COLO668 (cell line): Measurements from ENCODE around the gene MSI2.

Experiments
- DNase-seq: peaks from one replicate; lab custom pipeline; 2025; ENCODE audit not compliant: unreplicated experiment; lab: John Stamatoyannopoulos, UW

Gene MSI2

DNA sequence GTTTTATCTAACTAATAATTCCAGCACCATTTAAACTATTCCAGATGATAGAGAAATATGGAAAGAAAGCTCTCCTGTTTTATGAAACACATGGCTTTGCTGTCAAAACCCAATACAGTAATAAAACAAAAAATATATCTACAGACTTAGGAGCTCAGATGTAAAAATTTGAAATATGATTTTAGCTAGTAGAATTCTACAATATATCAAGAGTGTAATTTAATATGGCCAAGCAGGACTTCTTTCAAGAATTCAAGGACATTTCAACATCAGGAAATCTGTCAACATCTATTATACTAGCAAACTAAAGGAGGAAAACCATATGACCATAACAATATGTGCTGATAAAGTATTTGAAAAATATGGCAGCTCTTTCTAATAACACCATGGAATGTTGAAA is 431.3 kb downstream of the MSI2 start:
- DNase-seq, result no peak

DNA sequence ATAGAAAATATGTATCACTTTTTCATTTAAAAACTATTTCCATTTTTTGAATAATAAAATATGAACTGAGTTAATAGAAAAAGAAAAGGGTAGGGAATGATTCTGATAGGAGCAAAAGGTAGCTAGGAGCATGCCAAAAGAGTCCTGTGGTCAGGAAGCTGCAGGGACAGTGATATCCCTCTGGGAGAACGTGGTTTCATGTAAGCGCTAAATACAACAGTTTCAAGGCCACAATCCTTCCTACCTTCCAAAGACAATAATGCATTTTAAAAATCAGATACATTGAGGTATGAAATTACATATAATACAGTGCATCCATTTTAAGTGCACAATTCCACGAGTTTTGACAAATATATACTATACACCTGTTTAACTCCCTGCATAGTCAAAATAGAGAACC is 432.9 kb downstream of the MSI2 start:
- no peak for DNase-seq

DNA sequence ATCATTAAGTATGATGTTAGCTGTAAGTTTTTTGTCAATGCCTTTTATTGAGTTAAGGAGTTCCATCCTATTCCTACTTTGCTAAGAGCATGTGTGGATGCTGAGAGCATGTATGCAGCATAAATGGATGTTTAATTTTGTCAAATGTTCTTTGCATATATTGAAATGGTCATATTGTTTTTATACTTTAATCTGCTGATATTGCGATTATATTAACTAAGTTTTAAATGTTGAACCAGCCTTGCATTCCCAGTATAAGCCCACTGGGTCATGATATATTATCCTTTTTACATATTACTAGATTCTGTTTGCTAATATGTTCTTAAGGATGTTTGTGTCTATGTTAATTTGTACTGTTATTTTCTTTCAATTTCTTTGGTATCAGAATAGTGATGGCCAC is 435.6 kb downstream of the MSI2 start:
- DNase-seq, result no peak

DNA sequence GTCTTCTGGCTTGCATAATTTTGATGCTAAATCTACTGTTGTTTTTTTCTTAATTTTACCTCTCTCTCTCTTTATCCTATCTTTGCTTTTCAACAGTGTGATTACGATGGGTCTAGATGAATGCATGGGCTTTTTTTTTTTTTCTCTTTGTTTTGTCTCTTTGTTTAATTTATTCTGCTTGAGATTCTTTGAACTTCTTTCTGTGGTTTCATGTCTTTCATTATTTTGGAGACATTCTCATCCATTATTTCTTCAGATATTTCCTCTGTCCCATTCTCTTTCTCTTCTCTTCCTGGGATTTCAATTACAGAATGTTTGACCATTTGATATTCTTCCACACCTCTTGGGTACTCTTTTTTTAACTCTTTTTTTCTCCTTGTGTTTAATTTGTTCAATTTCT is 436.4 kb downstream of the MSI2 start:
- no peak for DNase-seq

DNA sequence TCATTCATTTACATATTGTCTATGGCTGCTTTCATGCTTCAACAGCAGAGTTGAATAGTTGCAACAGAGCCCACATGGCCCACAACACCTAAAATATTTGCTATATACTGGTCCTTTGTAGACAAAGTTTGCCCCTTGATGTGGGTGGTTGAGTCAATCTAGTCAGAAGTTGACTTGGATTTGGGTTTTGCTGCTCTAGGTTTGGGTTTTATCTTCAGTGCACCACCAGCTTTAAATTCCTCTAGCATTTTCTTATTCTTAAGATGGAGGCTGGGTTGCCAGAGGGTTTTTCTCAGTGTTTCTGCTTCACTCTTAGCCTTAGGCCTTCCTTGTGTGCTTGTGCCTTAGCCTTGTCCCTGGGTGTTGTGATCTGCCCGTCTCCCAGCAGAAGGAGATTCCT is 437.7 kb downstream of the MSI2 start:
- DNase-seq, result no peak

DNA sequence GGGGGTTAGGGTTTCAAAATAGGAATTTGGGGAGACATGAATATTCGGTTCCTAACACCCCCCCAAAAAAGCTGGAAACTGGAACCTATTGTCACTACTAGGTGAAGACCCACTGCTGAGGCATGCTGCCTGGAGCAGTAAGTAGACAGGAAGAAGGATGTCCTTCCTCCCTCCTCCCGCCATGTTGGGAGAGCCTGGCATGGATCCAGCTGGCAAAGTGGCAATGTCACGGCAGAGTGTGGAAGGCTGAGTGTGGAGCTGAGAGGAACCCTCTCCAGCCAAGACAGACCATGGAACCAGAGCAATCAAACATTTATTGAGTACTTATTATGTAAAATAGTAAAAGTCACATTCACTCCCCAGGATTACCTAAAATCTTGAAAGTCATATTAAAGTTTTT is 439.7 kb downstream of the MSI2 start:
- no peak for DNase-seq

DNA sequence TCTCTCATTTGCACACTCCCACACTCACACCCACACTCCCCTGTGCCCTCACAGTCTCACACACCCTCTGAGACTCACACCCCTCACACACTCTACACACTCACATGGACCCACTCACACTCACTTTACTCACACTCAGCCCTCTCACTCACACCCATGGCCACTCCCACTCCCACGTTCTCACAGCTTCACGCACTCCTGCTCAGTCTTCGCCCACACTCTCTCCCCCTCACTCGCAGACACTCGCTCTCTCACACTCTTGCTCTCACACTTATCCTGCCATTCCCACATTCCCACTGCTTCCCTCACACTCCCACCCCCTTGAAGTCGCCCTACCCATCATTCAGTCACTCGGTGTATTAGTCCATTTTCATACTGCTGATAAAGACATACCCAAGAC is 440.9 kb downstream of the MSI2 start:
- no peak for DNase-seq

DNA sequence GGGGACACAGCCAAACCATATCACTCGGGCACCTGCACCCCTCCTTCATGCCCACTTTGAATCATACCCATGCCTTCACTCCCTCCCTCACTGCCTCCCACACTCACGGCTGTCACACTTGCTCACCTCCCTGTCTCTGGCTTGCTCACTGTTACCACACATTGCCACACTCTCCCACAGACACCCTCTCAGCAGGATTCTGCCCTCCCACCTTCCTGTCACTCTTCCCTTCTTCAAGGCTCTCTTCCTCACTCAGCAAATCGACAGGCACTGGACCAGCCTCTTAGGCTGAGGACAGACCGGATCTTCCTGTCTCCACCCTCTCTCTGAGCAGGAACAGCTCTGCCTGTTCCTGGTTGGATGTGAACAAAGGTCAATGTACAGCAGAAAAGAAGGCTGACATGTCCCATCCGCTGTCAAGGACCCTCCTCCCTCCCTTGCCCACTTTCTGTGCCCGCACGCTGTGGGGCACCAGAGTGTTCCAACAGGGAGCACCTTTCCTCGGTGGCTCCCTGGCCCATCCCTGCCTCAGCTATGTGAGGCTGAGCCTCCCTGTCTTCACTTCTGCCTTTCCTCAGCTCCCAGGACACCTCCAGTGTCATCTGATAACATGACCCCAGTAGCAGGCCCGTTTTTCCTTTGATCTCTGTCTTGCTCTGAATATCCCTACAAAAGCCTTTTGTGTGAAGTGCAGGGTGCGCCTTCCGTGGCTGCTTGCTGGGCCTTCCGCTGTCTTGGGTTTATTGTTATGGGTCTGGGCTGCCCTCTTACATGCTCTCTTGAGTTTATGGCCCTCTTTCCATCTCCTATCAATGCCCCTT is 441.8 kb downstream of the MSI2 start:
- no peak for DNase-seq

DNA sequence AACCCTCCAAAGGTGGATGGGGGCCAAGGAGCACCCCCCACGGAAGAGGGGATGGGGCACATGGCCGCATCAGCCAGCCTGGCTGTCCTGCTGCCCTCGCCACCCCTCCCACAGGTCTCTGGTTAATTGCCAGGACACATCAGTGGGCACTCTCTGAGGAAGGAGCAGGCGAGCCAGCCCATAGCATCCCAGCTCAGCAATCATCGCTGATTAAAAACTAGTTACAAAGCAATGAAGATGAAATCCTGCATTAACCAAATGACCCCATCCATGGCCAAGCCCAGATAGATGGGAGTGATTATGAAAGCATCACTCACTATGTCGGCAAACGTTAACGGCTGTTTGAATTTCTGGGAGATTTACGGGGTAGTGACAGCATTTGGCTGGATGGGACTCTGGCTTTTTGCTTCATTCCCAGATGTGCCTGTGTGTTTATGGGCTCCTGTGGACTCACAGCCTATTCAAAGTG is 443.5 kb downstream of the MSI2 start:
- DNase-seq, result no peak

DNA sequence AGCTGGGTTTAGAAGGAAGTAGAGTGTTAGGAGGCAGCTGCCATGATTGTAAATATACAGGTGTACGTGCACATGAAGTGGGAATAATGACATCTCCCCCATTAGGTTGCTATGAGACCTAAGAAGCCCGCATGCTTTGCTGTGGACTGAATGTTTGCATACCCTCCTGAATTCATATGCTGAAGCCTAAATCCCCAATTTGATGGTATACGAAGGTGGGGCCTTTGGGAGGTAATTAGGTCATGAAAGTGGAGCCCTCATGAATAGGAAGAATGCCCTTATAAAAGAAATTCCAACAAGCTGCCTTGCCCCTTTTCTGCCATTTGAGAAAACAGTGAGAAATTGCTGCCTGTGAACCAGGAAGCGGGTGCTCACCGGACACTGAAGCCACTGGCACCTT is 444.8 kb downstream of the MSI2 start:
- DNase-seq, result no peak

DNA sequence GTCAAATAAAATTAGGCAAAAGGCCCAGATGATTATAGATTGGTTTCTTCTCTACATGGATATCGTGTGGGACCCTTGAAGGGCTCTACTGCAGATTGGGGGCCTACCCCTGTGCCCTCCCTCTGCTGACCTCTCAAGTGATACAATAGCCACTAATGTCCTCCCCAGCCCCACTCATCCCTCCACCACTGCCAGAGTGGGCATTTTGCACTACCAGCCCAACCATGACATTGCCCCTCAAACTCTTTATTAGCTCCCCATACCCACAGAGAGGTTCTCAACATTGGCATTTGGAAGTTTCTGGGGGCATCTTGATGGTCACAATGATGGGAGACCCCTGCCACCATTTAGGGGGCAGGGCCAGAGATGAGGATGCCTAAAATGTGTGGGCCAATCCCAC is 446.9 kb downstream of the MSI2 start:
- DNase-seq, result no peak

DNA sequence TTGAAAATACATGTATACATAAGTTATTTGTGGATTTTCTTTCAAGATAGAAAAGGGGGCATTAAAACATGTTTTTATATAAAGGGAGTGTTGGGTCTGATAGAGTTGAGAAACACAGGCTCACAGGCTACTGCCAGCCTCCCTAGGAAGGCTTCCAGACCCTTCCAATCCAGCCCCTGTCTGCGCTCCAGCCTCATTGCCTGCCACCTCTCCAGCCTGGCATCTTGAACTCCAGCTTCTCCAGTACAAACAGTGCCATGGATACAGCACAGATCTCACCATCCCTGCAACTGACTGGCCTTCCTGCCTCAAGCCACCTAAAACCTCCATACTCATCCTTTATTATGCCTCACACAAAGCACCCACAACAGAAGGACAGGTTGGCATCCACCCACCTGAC is 448.1 kb downstream of the MSI2 start:
- no peak for DNase-seq

DNA sequence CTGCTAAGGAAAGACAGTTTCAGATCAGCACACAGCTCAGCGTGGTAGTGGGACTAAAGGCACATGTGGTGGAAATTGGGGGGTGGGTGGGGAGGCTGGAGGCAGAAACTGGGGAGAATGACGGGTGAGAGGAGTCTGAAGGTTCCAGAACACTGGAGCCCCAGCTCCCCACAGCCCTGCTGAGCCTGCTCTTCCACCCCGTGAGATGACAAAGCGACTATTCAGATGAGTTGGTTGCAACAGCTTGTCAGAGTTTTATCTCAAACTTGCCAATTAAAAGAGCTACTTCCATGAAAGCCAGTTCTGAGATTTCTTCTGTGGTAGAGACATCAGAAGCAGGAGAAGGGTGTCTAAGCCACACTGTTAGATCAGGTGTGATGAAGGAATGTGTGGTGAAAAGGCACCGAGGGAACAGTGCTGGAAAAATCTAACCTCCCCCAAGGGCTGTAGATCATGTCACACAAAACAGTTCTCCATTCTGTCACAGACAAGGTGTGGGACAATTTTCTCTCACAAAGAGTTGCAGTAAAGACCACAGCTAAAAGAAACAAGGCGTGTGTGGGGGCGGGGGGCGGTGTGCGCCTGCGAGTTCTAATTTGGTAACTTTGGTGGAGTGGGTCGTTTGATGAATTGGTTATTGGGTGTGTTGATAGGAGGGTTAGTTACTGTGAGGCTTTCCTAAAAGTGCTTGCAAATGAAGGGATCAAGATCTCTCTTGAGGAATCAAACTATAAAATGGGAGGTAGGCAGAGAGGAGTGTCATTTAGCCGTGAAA is 449.8 kb downstream of the MSI2 start:
- no peak for DNase-seq

DNA sequence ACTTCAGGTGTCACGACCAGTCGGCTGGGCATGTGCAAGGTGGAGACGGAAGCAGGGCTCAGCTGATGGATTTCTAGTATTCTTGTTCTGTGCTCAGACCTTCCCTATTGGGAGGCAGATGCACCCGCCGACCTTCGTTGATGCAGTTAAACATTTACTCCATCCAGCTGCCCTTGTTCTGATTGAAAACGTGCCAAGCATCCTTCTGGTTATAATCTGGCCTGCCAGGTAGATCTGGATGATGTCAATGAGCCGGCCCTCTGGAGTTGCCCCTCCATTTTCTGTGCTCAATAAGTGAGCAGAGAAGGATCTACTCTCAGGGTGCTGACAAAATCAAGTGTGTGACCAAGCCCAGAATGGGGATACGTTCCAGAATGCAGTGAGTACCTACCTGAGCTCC is 450.4 kb downstream of the MSI2 start:
- peak; percentile 36 for DNase-seq

DNA sequence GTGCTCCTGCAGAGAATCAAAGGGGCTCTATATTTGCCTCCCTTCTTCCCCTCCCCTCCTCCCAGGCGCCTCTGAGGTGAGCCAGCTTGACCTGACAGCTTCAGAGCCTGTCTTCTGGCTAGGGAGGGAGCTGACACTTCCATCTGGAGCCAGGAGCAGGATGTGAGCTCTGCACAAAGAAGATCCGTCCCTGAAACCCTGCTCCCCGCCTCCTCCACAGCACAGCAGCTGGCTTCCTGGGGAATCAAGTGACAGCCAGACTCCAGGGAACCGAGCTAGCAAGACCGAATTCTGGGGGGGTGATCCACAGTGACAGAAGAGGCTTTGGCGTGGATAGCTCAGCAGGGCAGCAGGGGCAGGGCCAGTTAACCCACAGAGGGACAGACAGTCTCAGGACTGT is 451.6 kb downstream of the MSI2 start:
- peak; percentile 32 for DNase-seq

DNA sequence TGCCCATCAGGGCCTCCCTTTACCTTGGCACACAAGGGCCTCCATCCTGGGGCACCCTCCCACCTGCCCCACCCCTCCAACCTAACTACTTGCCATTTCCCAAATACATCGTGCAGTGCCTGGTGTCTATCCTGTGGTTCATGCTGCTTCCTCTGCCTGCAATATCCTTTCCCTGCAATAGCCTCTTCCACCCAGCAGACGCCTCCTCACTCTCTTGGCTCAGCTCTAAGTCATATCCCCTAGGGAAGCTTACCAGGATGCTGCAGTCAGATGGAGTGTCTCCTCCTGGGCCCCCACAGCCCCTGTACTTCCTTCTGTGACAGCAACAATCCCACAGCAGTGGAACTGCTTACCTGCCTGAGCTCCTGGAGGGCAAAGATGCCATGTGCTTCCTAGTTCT is 452.1 kb downstream of the MSI2 start:
- DNase-seq, result no peak

DNA sequence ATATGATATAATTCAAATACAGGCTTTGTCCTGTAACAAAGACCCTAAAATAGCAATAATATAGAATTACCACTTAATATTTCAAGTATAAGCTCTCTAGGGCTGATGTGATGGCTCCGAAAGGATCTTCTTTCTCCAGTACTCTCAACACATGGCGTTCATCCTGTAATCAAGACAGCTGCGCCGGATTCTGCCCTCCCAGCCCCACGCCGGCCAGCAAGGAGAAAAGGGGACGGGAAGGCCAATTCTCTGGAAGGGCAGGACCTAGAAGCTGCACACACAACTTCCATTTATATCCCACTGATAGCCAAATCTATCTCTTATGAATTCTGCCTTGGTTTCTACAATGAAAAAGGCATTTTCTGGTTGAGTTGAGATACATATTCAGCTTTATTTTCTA is 456.8 kb downstream of the MSI2 start:
- DNase-seq, result no peak

DNA sequence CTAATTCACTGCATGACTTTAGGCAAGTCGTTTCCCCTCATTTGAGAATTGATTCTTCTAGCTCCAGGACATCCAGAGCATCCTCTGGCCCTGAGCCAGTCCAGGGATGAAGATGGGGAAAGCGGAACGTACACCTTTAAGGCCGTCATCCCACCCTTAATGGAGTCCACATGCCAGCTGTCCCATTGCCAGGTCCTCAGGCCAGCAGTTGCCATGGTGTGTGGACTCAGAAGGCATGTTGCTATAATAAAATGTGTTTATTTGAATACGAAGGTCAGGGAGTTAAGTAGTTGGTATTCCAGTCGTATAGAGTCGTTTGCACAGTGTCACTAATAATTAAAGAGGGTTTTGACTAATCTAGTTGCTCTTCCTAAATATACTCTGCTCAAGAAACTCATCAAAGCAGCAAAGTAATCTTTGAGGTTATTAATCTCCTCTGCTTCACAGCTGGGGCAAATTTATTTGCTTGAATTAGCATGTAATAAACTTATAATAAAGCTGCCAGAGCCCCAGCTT is 458.4 kb downstream of the MSI2 start:
- no peak for DNase-seq

DNA sequence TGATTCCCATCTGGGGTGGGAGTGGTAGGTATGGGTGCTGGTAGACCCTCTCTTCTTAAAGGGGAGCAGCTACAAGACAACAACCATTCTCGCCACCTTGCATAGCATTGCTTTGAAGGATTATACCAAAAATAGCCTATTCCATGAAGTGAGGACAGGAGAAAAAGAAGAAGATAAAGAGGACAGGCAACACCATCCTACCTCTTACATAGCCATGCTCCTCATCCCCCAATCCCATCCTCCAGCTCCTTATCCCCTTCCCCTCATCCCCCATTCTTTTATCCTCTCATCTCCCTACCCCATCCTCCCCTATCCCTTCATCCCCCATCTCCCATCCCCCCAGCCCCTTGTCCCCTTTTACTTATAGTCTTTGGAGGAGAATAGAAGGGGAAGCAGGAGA is 459.7 kb downstream of the MSI2 start:
- DNase-seq, result no peak

DNA sequence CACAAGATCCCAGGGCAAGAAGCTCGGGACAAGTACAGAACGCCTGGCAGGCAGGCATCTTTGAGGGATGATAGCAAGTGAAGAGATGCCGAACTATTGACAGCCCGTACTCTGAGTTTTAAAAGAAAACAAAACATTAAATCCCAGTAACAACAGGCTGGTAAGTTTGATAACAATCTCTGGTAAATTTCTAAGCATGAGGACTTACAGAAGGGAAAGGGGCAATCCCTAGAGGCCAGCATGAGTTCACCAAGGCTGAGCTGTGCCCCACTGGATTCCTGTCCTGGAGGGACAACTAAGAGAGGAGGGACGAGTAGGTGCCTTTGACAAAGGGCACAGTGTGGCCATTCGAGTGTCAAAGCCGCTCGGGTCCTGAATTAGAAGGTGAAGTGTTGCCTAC is 462.6 kb downstream of the MSI2 start:
- no peak for DNase-seq

DNA sequence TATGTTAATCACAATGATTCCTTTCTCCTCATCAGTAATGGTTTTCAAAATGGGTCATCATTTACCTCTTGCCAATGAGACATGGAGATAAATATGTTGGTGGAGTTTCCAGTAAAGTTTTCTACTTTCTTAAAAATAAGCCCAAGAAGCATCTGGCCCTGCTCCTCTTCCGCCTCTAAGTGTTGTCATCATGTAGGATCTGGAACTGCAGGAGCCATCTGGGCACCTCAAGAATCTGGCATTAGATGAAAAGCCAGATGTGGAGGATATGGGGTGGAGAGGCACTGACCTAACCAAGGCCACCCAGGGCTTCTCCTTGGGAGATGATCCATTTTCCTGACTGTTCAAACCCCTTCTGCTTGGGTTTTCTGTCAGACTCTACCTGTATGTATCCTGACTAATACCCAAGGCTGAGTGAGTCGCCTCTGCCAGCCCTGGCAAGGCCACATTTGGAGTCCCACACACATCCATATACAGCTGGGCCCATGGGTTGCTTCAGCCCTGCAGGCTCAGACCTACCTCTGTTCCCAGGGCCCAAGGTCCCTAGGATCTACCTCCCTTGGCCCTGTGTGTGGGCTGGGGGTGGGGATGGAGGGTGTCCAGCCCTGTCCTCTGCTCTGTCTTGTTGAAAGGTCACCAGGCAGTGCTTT is 464.2 kb downstream of the MSI2 start:
- DNase-seq, result no peak
